Stimulated activated CD8-positive, alpha-beta memory T cell treated with anti-CD3 and anti-CD28 coated beads, Interleukin-12 subunit alpha, Interleukin-12 subunit beta, amount 100 ng/mL, for 4 hours (primary cell): ENCODE data around the gene ZNF772.

Source experiments
- DNase-seq: peaks from one replicate; pipeline ENCODE4 v3.0.0-alpha.2; 2020; ENCODE audit warnings: low read depth

Gene ZNF772

GRCh38 chr19:57435062-57435978 lies 42.0 kb downstream of the ZNF772 start, which contains the start of gene ZNF749:
Gene ZNF749 (plus strand): TSS chr19:57435325. CDS start chr19:57435579, 254 bp downstream.
- DNase-seq, result peak; percentile 87

GRCh38 chr19:57434386-57435061 lies 42.8 kb downstream of the ZNF772 start:
- DNase-seq, result no peak

- DNase-seq, result no peak
Measured at GRCh38 chr19:57421037-57421436, 56.3 kb downstream of the ZNF772 start.

- no peak for DNase-seq
Measured at GRCh38 chr19:57419439-57419838, 57.9 kb downstream of the ZNF772 start.
